HPDE6-E6E7 (cell line): ENCODE results near the gene PDE2A.
A peak's percentile ranks its signal among the peaks of the same experiment; 100 is the strongest.

Experiments used
- DNase-seq: peaks from one replicate; pipeline ENCODE4 v3.0.0; 2011; ENCODE audit warnings: missing footprints; ENCODE audit errors: extremely low spot score

PDE2A gene

GRCh38 chr11:72673943-72674828, at the start of gene PDE2A:
Gene PDE2A, minus strand, starts transcription at chr11:72674422. Its CDS starts 215 bp downstream, at chr11:72674207.
- no peak for DNase-seq

GRCh38 chr11:72723508-72723907, 49.3 kb upstream of the PDE2A start:
- no peak for DNase-seq

GRCh38 chr11:72722050-72722748, 48.0 kb upstream of the PDE2A start:
- DNase-seq = peak; percentile 95

- DNase-seq = peak; percentile 76
Measured at GRCh38 chr11:72721689-72722049, 47.4 kb upstream of the PDE2A start.

- no peak for DNase-seq
Measured at GRCh38 chr11:72721276-72721675, 47.1 kb upstream of the PDE2A start.

- no peak for DNase-seq
Measured at GRCh38 chr11:72720784-72721183, 46.6 kb upstream of the PDE2A start.

- DNase-seq = no peak
Measured at GRCh38 chr11:72720047-72720446, 45.8 kb upstream of the PDE2A start.

GRCh38 chr11:72719551-72719950, 45.3 kb upstream of the PDE2A start:
- DNase-seq = no peak

GRCh38 chr11:72719144-72719543, 44.9 kb upstream of the PDE2A start:
- no peak for DNase-seq

GRCh38 chr11:72718101-72718501, 43.9 kb upstream of the PDE2A start:
- DNase-seq = no peak

- no peak for DNase-seq
Measured at GRCh38 chr11:72716788-72717435, 42.7 kb upstream of the PDE2A start.

- DNase-seq = no peak
Measured at GRCh38 chr11:72716290-72716689, 42.1 kb upstream of the PDE2A start.

GRCh38 chr11:72712841-72713240, 38.6 kb upstream of the PDE2A start:
- no peak for DNase-seq

GRCh38 chr11:72712168-72712751, 38.0 kb upstream of the PDE2A start:
- no peak for DNase-seq

- no peak for DNase-seq
Measured at GRCh38 chr11:72711141-72711540, 36.9 kb upstream of the PDE2A start.

- DNase-seq = no peak
Measured at GRCh38 chr11:72710278-72710677, 36.1 kb upstream of the PDE2A start.

GRCh38 chr11:72709478-72710238, 35.4 kb upstream of the PDE2A start:
- no peak for DNase-seq

- no peak for DNase-seq
Measured at GRCh38 chr11:72707032-72707431, 32.8 kb upstream of the PDE2A start.

GRCh38 chr11:72706579-72706978, 32.4 kb upstream of the PDE2A start:
- no peak for DNase-seq

GRCh38 chr11:72705442-72706365, 31.5 kb upstream of the PDE2A start:
- DNase-seq = no peak
